PC-3 (cell line): ENCODE data around the gene ITGAE. TPM values are rescaled to one million over a fixed set of nuclear protein-coding genes. Genes with fewer than 3 reads are reported as not detected.
A peak's percentile ranks its signal among the peaks of the same experiment; 100 is the strongest.

Source experiments
- ATAC-seq: fragments of 200-7000 bp; cut with Tn5 transposase; 2 replicates; pipeline ENCODE4 v1.9.1; 2020; ENCODE audit warnings: mild to moderate bottlenecking, moderate library complexity
- BruUV-seq: library from RNA; stranded (reverse); fragments of 400-500 nt; replicated peaks from 2 replicates; lab custom pipeline; 2021; lab: Mats Ljungman, UMichigan
- CTCF ChIA-PET: fragments of 300-600 bp; sonication (Branson Sonifier 250); formaldehyde crosslinking; loops from one replicate; lab custom pipeline; 2022; ENCODE audit warnings: antibody characterized with exemption; lab: Charles Lee
- POLR2A ChIA-PET: fragments of 300-600 bp; sonication (Branson Sonifier 250); formaldehyde crosslinking; loops from one replicate; lab custom pipeline; 2022; ENCODE audit warnings: antibody characterized with exemption; ENCODE audit not compliant: unreplicated experiment; lab: Charles Lee
- DNase-seq: peaks from one replicate; pipeline ENCODE4 v3.0.0-alpha.2; 2015
- H2AFZ ChIP-seq: fragments of 300-600 bp; sonication (generic); 2 replicates; pipeline ENCODE4 v1.6.0; 2016; ENCODE audit warnings: antibody characterized with exemption, low read length
- H3F3A ChIP-seq: fragments of 300-600 bp; sonication (generic); one replicate; pipeline ENCODE4 v1.6.0; 2017; ENCODE audit warnings: antibody characterized with exemption, low read length, control low read depth, mild to moderate bottlenecking; ENCODE audit not compliant: unreplicated experiment
- H3K27ac ChIP-seq: fragments of 300-600 bp; sonication (generic); 2 replicates; pipeline ENCODE4 v1.5.1; 2016; ENCODE audit warnings: mild to moderate bottlenecking, low read length
- H3K27me3 ChIP-seq: fragments of 300-600 bp; sonication (generic); 2 replicates; pipeline ENCODE4 v1.6.1; 2016; ENCODE audit warnings: low read length, mixed read lengths
- H3K36me3 ChIP-seq: fragments of 300-600 bp; sonication (generic); 2 replicates; pipeline ENCODE4 v1.6.1; 2016; ENCODE audit warnings: low read depth, mixed run types, low read length, mixed read lengths
- H3K4me1 ChIP-seq: fragments of 300-600 bp; sonication (generic); 2 replicates; pipeline ENCODE4 v1.5.1; 2016; ENCODE audit warnings: low read length; ENCODE audit not compliant: insufficient read depth
- H3K4me2 ChIP-seq: fragments of 300-600 bp; sonication (generic); 2 replicates; pipeline ENCODE4 v1.6.0; 2016; ENCODE audit warnings: low read length
- H3K4me3 ChIP-seq: fragments of 300-600 bp; sonication (generic); 2 replicates; pipeline ENCODE4 v1.5.1; 2016; ENCODE audit warnings: mild to moderate bottlenecking, low read length, mixed read lengths
- H3K79me2 ChIP-seq: fragments of 300-600 bp; sonication (generic); 2 replicates; pipeline ENCODE4 v1.6.1; 2017; ENCODE audit warnings: low read length, mixed read lengths
- H3K9ac ChIP-seq: fragments of 300-600 bp; sonication (generic); 2 replicates; pipeline ENCODE4 v1.6.0; 2016; ENCODE audit warnings: mild to moderate bottlenecking, low read length
- H3K9me2 ChIP-seq: fragments of 300-600 bp; sonication (generic); replicated peaks from 2 replicates; pipeline ENCODE4 v1.6.1; 2016; ENCODE audit warnings: mixed run types, low read length, mixed read lengths
- H3K9me3 ChIP-seq: fragments of 300-600 bp; sonication (generic); 2 replicates; pipeline ENCODE4 v1.6.1; 2016; ENCODE audit warnings: low read length, mixed read lengths
- H4K20me1 ChIP-seq: fragments of 300-600 bp; sonication (generic); 2 replicates; pipeline ENCODE4 v1.6.1; 2016; ENCODE audit warnings: low read length, mixed read lengths
- CTCF ChIP-seq: fragments of 300-600 bp; sonication (generic); conservative IDR thresholded peaks from 2 replicates; pipeline ENCODE4 v1.5.1; 2017; ENCODE audit warnings: antibody characterized with exemption, low read depth, mild to moderate bottlenecking, low read length
- EZH2 ChIP-seq: fragments of 300-600 bp; sonication (generic); IDR thresholded peaks from one replicate; pipeline ENCODE4 v1.6.1; 2017; ENCODE audit warnings: antibody characterized with exemption, mild to moderate bottlenecking, low read length; ENCODE audit not compliant: unreplicated experiment
- EZH2phosphoT487 ChIP-seq: fragments of 300-600 bp; sonication (generic); IDR thresholded peaks from 2 replicates; pipeline ENCODE4 v1.6.1; 2018; ENCODE audit warnings: mild to moderate bottlenecking, antibody characterized with exemption, low read length, borderline replicate concordance
- intact Hi-C: fragments of 100-400 bp; cut with micrococcal nuclease; formaldehyde crosslinking; loops from 2 replicates; pipeline ENCODE4 v1.9.0; 2023
- total RNA-seq: library from RNA; depleted of rRNA; stranded (reverse); fragments of >200 nt; gene quantifications from 2 replicates; pipeline ENCODE4 v1.2.3, GENCODE V29; 2014

ITGAE gene
- total RNA-seq, 1 experiment from 2014 or later: 42.0 TPM

GRCh38 chr17:3812771-3813170 is 11.8 kb upstream of the ITGAE start:
- Histone ChIP-seq H3K4me3 (no peak overlapping the region), H3K9me2 (no peaks in the 10 kb centered on the region), H3K27ac (no peak overlapping the region), H3K4me2 (no peak overlapping the region), H4K20me1 (no peaks in the 10 kb centered on the region), H3F3A (no peaks in the 10 kb centered on the region), H3K27me3 (no peaks in the 10 kb centered on the region), H2AFZ (no peak overlapping the region), H3K9ac (no peak overlapping the region), H3K9me3 (no peaks in the 10 kb centered on the region), H3K4me1 (0 out of 2 replicates have a peak, but pooled peaks cover 7% of the 10 kb centered on the region), H3K79me2 (no peaks in the 10 kb centered on the region), H3K36me3 (peaks cover 9% of the 10 kb centered on the region; the same call in 1 of the 2 replicates)
- ChIA-PET CTCF (no interaction called here), POLR2A (no interaction called here)
- intact Hi-C loops: no loop called here
- no TSS peak for BruUV-seq
- ATAC-seq (no peak), DNase-seq (no peak)
- TF ChIP-seq EZH2phosphoT487 (no peak), EZH2 (no peak), CTCF (no peak)

DNA sequence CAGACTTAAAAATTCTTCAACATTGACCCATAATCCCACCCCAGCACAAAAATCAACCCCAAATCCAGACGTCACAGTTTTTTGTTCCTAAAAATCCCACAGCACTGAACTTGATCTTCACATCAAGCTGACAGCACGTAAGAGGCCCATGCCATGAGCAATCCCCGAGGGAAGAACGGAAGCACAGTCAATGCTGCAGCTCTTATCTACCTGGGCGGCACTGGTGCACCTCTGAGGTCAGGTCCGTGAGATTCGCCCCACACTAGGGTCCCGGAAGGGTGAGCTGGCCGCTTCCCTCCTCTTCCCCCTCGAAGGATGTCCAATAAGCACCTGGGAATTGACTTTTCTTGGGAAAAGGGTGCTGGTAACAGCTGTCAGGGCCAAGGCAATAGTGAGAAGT is 11.3 kb upstream of the ITGAE start:
- no peak overlapping the region for H3K4me2 ChIP-seq
- ATAC-seq: no peak
- no peaks in the 10 kb centered on the region for H3K27me3 ChIP-seq
- POLR2A ChIA-PET: no interaction called here
- intact Hi-C loops: no loop called here
- no peak overlapping the region for H3K4me3 ChIP-seq
- no peak overlapping the region for H2AFZ ChIP-seq
- peaks cover 9% of the 10 kb centered on the region; the same call in 1 of the 2 replicates for H3K36me3 ChIP-seq
- no peaks in the 10 kb centered on the region for H4K20me1 ChIP-seq
- H3F3A ChIP-seq: no peaks in the 10 kb centered on the region
- H3K27ac ChIP-seq: no peak overlapping the region
- H3K9me3 ChIP-seq: no peaks in the 10 kb centered on the region
- no peak overlapping the region for H3K9ac ChIP-seq
- TF ChIP-seq EZH2 (no peak), EZH2phosphoT487 (no peak)
- CTCF ChIA-PET: no interaction called here
- H3K79me2 ChIP-seq: no peaks in the 10 kb centered on the region
- BruUV-seq: TSS peak; percentile 25
- H3K9me2 ChIP-seq: no peaks in the 10 kb centered on the region
- no peak for DNase-seq
- H3K4me1 ChIP-seq: 0 out of 2 replicates have a peak, but pooled peaks cover 7% of the 10 kb centered on the region

- H3K4me1 ChIP-seq: 0 out of 2 replicates have a peak, but pooled peaks cover 7% of the 10 kb centered on the region
- DNase-seq: no peak
- H4K20me1 ChIP-seq: no peaks in the 10 kb centered on the region
- no peak for ATAC-seq
- no peaks in the 10 kb centered on the region for H3K79me2 ChIP-seq
- no peak for TF ChIP-seq EZH2
- no peak for TF ChIP-seq EZH2phosphoT487
- no peak for TF ChIP-seq CTCF
- no peak overlapping the region for H3K9ac ChIP-seq
- H3K4me2 ChIP-seq: no peak overlapping the region
- H3K27ac ChIP-seq: no peak overlapping the region
- H3K27me3 ChIP-seq: no peaks in the 10 kb centered on the region
- H3K36me3 ChIP-seq: peaks cover 2% of the 10 kb centered on the region; the same call in 1 of the 2 replicates
- H3K9me3 ChIP-seq: no peaks in the 10 kb centered on the region
- no peak overlapping the region for H2AFZ ChIP-seq
- no TSS peak for BruUV-seq
- H3F3A ChIP-seq: no peaks in the 10 kb centered on the region
- ChIA-PET POLR2A (no interaction called here), CTCF (no interaction called here)
- H3K9me2 ChIP-seq: no peaks in the 10 kb centered on the region
- H3K4me3 ChIP-seq: no peak overlapping the region
- intact Hi-C loops: no loop called here
Measured at GRCh38 chr17:3810019-3810418, 9.0 kb upstream of the ITGAE start.
